Epithelial cell of esophagus (primary cell): Measurements from ENCODE around the gene NOL4L.

Experiments used
- DNase-seq: peaks from one replicate; pipeline ENCODE4 v3.0.0; 2010; ENCODE audit warnings: low read depth
- H3K4me3 ChIP-seq: 2 replicates; pipeline ENCODE4 v1.5.1; 2011; ENCODE audit warnings: mild to moderate bottlenecking, low read length, control low read depth
- TF ChIP-seq, protein P1 (sequence below): IDR thresholded peaks from 2 replicates; pipeline ENCODE4 v1.5.1; 2011; ENCODE audit warnings: low read depth, mild to moderate bottlenecking, low read length, control low read depth, inconsistent platforms; ENCODE audit not compliant: insufficient read depth; ENCODE audit errors: missing control alignments

NOL4L gene

DNA sequence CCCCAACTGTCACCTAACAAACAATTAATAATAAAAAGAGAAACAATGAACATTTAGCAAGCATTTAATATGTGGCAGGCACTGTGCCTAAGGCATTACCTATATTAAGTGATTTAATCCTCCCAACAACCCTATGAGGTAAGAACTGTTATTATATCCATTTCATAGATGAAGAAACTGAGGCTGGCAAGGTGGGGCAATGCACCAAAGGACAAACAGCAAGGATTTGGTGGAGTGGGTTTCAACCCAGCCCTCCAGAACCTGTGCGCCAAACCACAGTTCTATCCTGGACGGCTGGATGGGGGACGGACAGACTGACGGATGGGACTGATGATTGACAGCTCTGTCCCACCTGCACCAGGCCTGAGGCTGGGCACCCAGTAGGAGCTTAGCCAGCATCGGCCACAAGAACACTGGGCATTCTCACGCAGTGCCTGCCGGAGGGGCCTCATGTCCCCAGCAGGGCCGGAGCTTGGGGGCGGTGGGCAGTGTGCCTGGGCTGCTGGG is 24.6 kb downstream of the NOL4L start:
- no peak for DNase-seq
- TF ChIP-seq, protein P1, sequence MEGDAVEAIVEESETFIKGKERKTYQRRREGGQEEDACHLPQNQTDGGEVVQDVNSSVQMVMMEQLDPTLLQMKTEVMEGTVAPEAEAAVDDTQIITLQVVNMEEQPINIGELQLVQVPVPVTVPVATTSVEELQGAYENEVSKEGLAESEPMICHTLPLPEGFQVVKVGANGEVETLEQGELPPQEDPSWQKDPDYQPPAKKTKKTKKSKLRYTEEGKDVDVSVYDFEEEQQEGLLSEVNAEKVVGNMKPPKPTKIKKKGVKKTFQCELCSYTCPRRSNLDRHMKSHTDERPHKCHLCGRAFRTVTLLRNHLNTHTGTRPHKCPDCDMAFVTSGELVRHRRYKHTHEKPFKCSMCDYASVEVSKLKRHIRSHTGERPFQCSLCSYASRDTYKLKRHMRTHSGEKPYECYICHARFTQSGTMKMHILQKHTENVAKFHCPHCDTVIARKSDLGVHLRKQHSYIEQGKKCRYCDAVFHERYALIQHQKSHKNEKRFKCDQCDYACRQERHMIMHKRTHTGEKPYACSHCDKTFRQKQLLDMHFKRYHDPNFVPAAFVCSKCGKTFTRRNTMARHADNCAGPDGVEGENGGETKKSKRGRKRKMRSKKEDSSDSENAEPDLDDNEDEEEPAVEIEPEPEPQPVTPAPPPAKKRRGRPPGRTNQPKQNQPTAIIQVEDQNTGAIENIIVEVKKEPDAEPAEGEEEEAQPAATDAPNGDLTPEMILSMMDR = no peak
- no peak overlapping the region for H3K4me3 ChIP-seq

DNA sequence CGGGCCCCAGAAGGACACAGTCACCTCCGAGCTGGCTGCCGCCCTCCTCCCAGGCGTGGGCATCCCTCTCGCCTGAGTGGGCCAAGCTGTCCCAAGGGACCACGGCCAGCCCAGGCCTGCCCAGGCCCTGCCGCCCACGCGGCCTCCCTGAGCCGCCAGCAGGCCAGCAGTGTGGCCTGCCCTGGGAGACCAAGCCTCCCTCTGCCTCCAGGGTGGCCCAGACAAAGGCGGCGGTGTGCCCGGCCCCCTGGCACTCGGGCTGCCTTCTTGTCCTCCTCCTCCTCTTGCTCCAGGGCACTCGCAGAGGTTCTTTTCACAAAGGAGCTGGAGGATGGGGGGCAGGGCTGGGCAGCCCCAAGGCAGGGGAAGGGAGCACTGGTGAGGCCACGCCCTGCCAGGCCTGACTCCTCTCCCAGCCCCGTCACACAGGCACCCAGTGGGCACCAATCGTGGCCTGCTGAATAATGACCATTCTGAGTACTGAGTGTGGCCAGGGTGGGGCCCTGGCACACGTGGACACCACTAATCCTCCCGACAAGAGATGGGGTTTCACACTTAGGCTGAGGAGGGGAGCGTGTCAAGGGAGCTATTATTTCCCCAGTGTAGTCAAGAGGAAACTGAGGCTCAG is 25.3 kb downstream of the NOL4L start:
- peak; percentile 40 for DNase-seq
- H3K4me3 ChIP-seq = no peak overlapping the region
- TF ChIP-seq, protein P1 = no peak

DNA sequence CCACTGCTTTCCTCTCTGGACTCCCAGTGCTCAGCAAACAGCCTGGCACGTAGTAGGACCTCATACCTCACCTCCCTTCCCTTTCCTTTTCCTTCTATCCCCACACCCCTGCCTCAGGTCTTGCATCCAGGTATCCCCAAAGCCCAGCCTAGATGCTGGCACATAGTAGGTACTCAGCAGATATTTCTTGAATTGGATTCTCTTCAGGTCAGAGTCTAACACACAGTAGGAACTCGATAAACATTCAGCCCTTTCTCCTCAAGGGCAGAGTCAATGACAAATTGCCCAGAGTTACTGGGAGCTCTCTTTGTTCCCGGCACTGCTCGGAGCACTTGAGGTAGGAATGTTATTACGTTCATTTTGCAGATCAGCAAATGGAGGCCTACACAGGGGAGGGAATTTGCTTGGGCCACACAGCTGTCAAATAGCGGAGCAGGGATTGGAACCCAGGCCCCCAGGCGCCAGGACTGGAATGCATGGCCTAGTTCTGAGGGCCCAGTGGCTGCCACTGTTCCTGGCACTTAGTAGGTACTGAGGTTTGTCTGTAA is 25.9 kb downstream of the NOL4L start:
- no peak overlapping the region for H3K4me3 ChIP-seq
- TF ChIP-seq, protein P1 = no peak
- no peak for DNase-seq

DNA sequence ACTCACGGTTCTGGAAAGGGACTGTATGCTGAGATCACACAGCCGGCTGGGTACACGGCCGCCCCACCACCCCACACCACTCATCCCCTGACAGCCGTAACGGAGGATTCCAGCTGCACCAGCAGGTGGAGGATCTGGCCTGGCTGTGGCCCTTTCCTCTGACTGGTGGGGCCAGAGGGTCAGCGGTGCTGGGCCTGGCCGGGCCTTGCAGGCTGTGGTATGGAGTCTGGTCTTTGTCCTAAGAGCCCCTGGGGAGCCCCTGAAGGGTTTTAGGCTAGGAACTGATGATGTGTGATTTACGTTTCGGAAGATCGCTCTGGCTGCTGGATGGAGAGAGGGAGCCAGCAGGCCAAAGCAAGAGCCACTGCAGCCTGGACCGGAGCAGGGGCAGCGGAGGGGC is 26.6 kb downstream of the NOL4L start:
- H3K4me3 ChIP-seq = no peak overlapping the region
- DNase-seq = no peak
- TF ChIP-seq, protein P1 = no peak

DNA sequence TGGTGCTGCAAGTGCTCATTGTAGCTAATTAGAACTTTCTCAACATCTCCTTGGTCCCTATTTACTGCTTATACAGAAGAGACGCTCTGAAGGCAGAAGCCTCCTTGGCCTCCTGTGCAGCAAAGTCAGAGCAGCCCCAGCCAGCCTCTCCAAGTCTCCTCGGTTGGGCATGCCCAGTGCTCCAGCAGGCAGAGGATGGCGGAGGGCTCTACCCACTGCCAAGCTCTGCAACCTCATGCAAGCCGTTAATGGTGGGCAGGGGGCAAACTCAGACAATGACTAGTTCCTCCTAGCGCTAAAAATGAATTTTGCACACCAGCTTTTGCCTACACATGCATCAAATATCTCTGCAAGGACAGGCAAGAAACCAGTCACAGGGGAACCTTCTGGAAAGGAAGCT is 27.8 kb downstream of the NOL4L start:
- no peak for DNase-seq
- TF ChIP-seq, protein P1 = no peak
- no peak overlapping the region for H3K4me3 ChIP-seq

DNA sequence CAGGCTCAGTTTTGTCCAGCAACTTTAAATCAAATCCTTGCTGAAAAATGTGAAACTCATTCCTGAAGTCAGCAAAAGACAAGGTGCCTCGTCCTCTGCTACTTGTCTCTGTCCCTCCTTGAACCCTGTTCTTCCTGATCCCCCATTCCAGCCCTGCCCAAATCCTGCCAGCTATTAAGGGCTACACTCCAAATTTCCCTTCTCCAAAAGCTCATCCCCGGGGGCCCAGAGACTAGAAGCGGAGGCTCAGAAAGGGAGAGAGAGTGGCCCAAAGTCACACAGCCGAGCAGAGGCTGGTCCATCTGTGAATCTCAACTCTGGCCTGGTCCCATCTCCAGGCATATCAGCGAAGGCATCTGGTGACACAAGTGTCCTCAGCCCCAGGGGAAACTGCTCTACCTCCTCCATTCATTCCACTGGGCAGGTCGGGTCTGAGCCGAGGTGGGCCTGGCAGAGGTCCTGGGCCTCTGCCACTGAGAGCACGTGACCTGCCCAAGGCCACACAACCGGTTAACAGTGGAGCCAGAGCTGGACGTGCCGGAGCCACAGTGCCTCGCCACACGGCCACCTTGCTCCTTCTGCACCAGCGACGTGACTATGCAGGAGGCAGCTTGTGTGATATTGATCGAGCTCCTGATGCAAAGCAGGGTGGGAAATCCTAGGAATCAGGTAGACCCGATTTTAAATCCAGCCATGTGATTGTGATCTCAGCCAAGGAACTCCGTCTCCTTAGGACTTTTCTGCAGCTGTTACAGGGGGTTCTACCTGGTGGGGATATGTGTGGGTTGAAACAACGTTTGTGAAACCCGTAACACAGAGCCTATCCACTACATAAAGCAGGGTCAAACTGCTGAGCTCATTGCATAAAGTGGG is 28.6 kb downstream of the NOL4L start:
- TF ChIP-seq, protein P1 = no peak
- no peak for DNase-seq
- H3K4me3 ChIP-seq = no peak overlapping the region
